HG02884 (cell line): ENCODE measurements around the gene ARHGEF10L.

Experiments
- ATAC-seq: cut with Tn5 transposase; IDR thresholded peaks from one replicate; pipeline ENCODE4 v1.9.1; 2021; ENCODE audit warnings: mild to moderate bottlenecking, moderate library complexity; ENCODE audit not compliant: unreplicated experiment

Gene ARHGEF10L

GRCh38 chr1:17631410-17631809 is 91.9 kb downstream of the ARHGEF10L start:
- no peak for ATAC-seq

- no peak for ATAC-seq
These were observed 92.6 kb downstream of the ARHGEF10L start for GRCh38 chr1:17632106-17632505.

- ATAC-seq: no peak
These were observed 93.2 kb downstream of the ARHGEF10L start for GRCh38 chr1:17632541-17633184.

GRCh38 chr1:17633654-17634053 is 94.2 kb downstream of the ARHGEF10L start:
- no peak for ATAC-seq

GRCh38 chr1:17635276-17635675 is 95.8 kb downstream of the ARHGEF10L start:
- no peak for ATAC-seq

- ATAC-seq: no peak
These were observed 96.3 kb downstream of the ARHGEF10L start for GRCh38 chr1:17635811-17636210.

- ATAC-seq: no peak
These were observed 97.1 kb downstream of the ARHGEF10L start for GRCh38 chr1:17636612-17637011.

- ATAC-seq: no peak
These were observed 97.6 kb downstream of the ARHGEF10L start for GRCh38 chr1:17637055-17637454.

- no peak for ATAC-seq
These were observed 100.3 kb downstream of the ARHGEF10L start for GRCh38 chr1:17639703-17640340.

GRCh38 chr1:17640393-17640792 is 100.9 kb downstream of the ARHGEF10L start:
- ATAC-seq: no peak

- ATAC-seq: no peak
These were observed 101.5 kb downstream of the ARHGEF10L start for GRCh38 chr1:17640975-17641374.

GRCh38 chr1:17642169-17642568 is 102.7 kb downstream of the ARHGEF10L start:
- no peak for ATAC-seq

GRCh38 chr1:17642943-17643342 is 103.4 kb downstream of the ARHGEF10L start:
- ATAC-seq: no peak

GRCh38 chr1:17643861-17644703 is 104.6 kb downstream of the ARHGEF10L start:
- ATAC-seq: no peak

GRCh38 chr1:17645068-17645911 is 105.8 kb downstream of the ARHGEF10L start:
- ATAC-seq: no peak

- no peak for ATAC-seq
These were observed 107.2 kb downstream of the ARHGEF10L start for GRCh38 chr1:17646444-17647280.

GRCh38 chr1:17648457-17649145 is 109.1 kb downstream of the ARHGEF10L start:
- no peak for ATAC-seq

GRCh38 chr1:17649371-17650106 is 110.0 kb downstream of the ARHGEF10L start:
- ATAC-seq: no peak

- ATAC-seq: no peak
These were observed 113.8 kb downstream of the ARHGEF10L start for GRCh38 chr1:17653276-17653675.
